ENCODE data around the gene PTPRN2.
A peak's percentile ranks its signal among the peaks of the same experiment; 100 is the strongest.
"Not testable (repeated sequence)": the region's sequence is repeated elsewhere in the genome, so short reads cannot be mapped to it uniquely, and the experiment has no call there.

The PTPRN2 gene

GRCh38 chr7:158354861-158355260, 232.8 kb downstream of the PTPRN2 start:
- DNase-seq (ENCODE audit: low spot score), result no peak
- no peak for FAIRE-seq

- no peak for FAIRE-seq
- DNase-seq (ENCODE audit: low spot score), result peak; percentile 46
Observed at GRCh38 chr7:158353606-158354570, 233.7 kb downstream of the PTPRN2 start.

GRCh38 chr7:158351899-158352729, 235.5 kb downstream of the PTPRN2 start:
- not testable (repeated sequence) for FAIRE-seq; DNase-seq (ENCODE audit: low spot score)

GRCh38 chr7:158351481-158351880, 236.1 kb downstream of the PTPRN2 start:
- FAIRE-seq (no peak), DNase-seq (ENCODE audit: low spot score) (no peak)

- FAIRE-seq (no peak), DNase-seq (ENCODE audit: low spot score) (no peak)
Observed at GRCh38 chr7:158351051-158351450, 236.6 kb downstream of the PTPRN2 start.

- DNase-seq (ENCODE audit: low spot score), result no peak
- no peak for FAIRE-seq
Observed at GRCh38 chr7:158350166-158350900, 237.3 kb downstream of the PTPRN2 start.

- DNase-seq (ENCODE audit: low spot score), result no peak
Observed at GRCh38 chr7:158348446-158348845, 239.2 kb downstream of the PTPRN2 start.

GRCh38 chr7:158348039-158348438, 239.6 kb downstream of the PTPRN2 start:
- not testable (repeated sequence) for FAIRE-seq; DNase-seq (ENCODE audit: low spot score)

More at GRCh38 chr7:158348446-158348845, 239.2 kb downstream of the PTPRN2 start:
- FAIRE-seq, result no peak

- DNase-seq (ENCODE audit: low spot score) (no peak), FAIRE-seq (no peak)
Observed at GRCh38 chr7:158345731-158346130, 241.9 kb downstream of the PTPRN2 start.

GRCh38 chr7:158344706-158345300, 242.8 kb downstream of the PTPRN2 start:
- no peak for FAIRE-seq
- no peak for DNase-seq (ENCODE audit: low spot score)

- FAIRE-seq (no peak), DNase-seq (ENCODE audit: low spot score) (no peak)
Observed at GRCh38 chr7:158343936-158344455, 243.6 kb downstream of the PTPRN2 start.

GRCh38 chr7:158343526-158343925, 244.1 kb downstream of the PTPRN2 start:
- FAIRE-seq, result no peak
- DNase-seq (ENCODE audit: low spot score), result no peak

- DNase-seq (ENCODE audit: low spot score), result not testable (repeated sequence)
- FAIRE-seq, result peak; percentile 96
Observed at GRCh38 chr7:158341097-158341496, 246.5 kb downstream of the PTPRN2 start.

GRCh38 chr7:158336952-158337351, 250.7 kb downstream of the PTPRN2 start:
- FAIRE-seq, result peak; percentile 98
- DNase-seq (ENCODE audit: low spot score), result not testable (repeated sequence)

- not testable (repeated sequence) for FAIRE-seq; DNase-seq (ENCODE audit: low spot score)
Observed at GRCh38 chr7:158332516-158332915, 255.1 kb downstream of the PTPRN2 start.

- FAIRE-seq; DNase-seq (ENCODE audit: low spot score): not testable (repeated sequence)
Observed at GRCh38 chr7:158331826-158332450, 255.7 kb downstream of the PTPRN2 start.

GRCh38 chr7:158329686-158330085, 257.9 kb downstream of the PTPRN2 start:
- no peak for DNase-seq (ENCODE audit: low spot score)
- no peak for FAIRE-seq

GRCh38 chr7:158329014-158329610, 258.5 kb downstream of the PTPRN2 start:
- DNase-seq (ENCODE audit: low spot score), result no peak
- no peak for FAIRE-seq

- DNase-seq (ENCODE audit: low spot score), result no peak
- FAIRE-seq, result no peak
Observed at GRCh38 chr7:158328376-158329013, 259.1 kb downstream of the PTPRN2 start.
